ENCODE data around the gene NAV3.

Gene NAV3

DNA sequence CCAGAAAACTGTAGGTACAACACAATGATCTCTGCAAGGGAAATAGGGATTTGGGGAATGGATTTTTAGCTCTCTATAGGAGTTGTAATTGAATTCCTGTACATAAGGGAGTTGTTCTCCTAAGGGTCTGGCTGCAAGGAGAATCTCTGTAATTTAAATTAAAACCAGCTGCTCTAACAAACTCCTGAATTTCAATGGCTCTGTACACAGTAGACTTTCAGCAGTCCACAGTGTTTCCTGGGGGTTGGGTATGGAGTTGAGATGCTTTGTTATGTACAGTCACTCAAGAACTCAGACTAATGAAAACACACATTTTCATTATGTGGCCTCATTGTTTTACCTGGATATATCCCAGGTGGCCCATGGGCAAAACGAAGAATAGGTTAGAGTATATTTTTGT, 93.2 kb downstream of the NAV3 start:
- CTCF ChIA-PET: interaction anchor here (0.7 to 1.4 kb wide), 2 partner anchors 9 to 11 kb away, joined by 3 to 5 read pairs; no protein-coding TSS in a partner anchor
- POLR2A ChIA-PET: no interaction called here

DNA sequence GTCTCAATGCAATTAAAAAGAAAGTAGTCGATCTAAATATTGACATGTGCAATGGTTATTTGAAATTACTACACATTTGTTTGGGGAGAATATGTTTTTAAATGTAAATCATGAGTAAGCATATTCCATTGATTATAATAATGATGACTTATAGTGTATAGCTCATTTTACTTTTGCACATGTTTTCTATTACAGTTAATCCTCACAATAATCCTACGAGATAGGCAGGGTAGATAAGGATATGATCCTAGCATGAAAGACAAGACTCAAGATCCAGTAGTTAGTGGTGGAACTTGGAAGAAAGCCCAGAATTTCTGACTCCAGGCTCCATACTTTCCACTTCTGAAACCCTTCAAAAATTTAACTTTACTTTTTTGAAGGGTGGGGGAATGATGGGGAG, 94.0 kb downstream of the NAV3 start:
- Histone ChIP-seq H3K4me1 (ENCODE audit: control extremely low read depth in 1 of 4, control insufficient read depth in 4 of 4, insufficient read depth in 4 of 4, low read length in 3 of 4) (no peaks in the 10 kb centered on the region), H3K4me3 (ENCODE audit: control insufficient read depth in 1 of 7, extremely low read depth in 1 of 7, insufficient read depth in 4 of 7, low read depth in 2 of 7, low read length in 6 of 7) (no peak overlapping the region), H3K9me3 (ENCODE audit: control extremely low read depth in 1 of 5, control insufficient read depth in 4 of 5, insufficient read depth in 2 of 5, low read depth in 1 of 5, low read length in 4 of 5) (no peaks in the 10 kb centered on the region), H3K36me3 (ENCODE audit: control insufficient read depth in 4 of 4, insufficient read depth in 4 of 4, low read length in 3 of 4) (no peaks in the 10 kb centered on the region), H3K27me3 (replicated peaks in 2 of 5; ENCODE audit: control insufficient read depth in 4 of 5, insufficient read depth in 5 of 5, low read length in 4 of 5) (peaks cover 0 to 4% (median 0%) of the 10 kb centered on the region in 5 experiments), H3K27ac (ENCODE audit: insufficient read depth in 1 of 2, low read depth in 1 of 2, low read length in 2 of 2, poor library complexity in 1 of 2, severe bottlenecking in 2 of 2) (no peak overlapping the region)
- ChIA-PET CTCF (interaction anchor here (1.3 kb wide), 1 partner anchor 23 kb away, joined by 4 read pairs; no protein-coding TSS in a partner anchor), POLR2A (no interaction called here)
- no CpG with 5 or more reads among the region's 2 CpGs for WGBS (ENCODE audit: insufficient coverage)
- no peak for DNase-seq

More for the DNA sequence above, 93.2 kb downstream of the NAV3 start:
- DNase-seq: no peak
- Histone ChIP-seq H3K9me3 (ENCODE audit: control extremely low read depth in 1 of 5, control insufficient read depth in 4 of 5, insufficient read depth in 2 of 5, low read depth in 1 of 5, low read length in 4 of 5) (no peaks in the 10 kb centered on the region), H3K27me3 (replicated peaks in 2 of 5; ENCODE audit: control insufficient read depth in 4 of 5, insufficient read depth in 5 of 5, low read length in 4 of 5) (peaks cover 0 to 2% (median 0%) of the 10 kb centered on the region in 5 experiments), H3K36me3 (ENCODE audit: control insufficient read depth in 4 of 4, insufficient read depth in 4 of 4, low read length in 3 of 4) (no peaks in the 10 kb centered on the region), H3K4me3 (ENCODE audit: control insufficient read depth in 1 of 7, extremely low read depth in 1 of 7, insufficient read depth in 4 of 7, low read depth in 2 of 7, low read length in 6 of 7) (no peak overlapping the region), H3K4me1 (ENCODE audit: control extremely low read depth in 1 of 4, control insufficient read depth in 4 of 4, insufficient read depth in 4 of 4, low read length in 3 of 4) (no peaks in the 10 kb centered on the region), H3K27ac (ENCODE audit: insufficient read depth in 1 of 2, low read depth in 1 of 2, low read length in 2 of 2, poor library complexity in 1 of 2, severe bottlenecking in 2 of 2) (no peak overlapping the region)
- WGBS (ENCODE audit: insufficient coverage): no CpG with 5 or more reads among the region's 1 CpG

DNA sequence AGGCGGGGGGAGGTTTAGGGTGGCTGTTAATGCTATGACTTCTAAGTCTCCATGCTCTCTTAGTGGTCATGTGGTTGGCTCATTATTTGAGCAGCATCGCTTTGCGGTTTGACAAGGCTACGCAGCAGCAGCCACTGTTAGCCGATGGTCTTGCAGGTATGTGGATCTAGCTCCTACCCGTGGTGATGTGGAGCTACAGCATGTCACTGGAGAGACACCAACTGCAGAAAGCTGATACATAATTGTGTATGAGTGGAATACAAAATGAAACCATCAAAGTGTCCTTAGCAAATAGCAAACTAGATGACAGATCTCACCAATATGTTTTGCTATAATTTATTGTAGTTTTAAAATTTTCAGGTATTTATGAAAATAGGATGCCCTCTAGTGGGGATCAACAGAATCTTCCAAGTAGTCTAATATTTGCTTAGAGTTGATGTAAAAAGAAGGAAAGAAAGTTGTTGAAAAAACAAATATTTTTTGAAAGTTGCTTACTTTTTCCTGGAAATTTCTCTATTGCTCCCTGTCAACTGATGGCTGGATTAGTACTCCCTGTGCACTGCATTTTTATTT, 94.9 kb downstream of the NAV3 start:
- ChIA-PET CTCF (interaction anchor here (1.3 kb wide), 1 partner anchor 22 kb away, joined by 4 read pairs; no protein-coding TSS in a partner anchor), POLR2A (no interaction called here)
- Histone ChIP-seq H3K4me3 (ENCODE audit: control insufficient read depth in 1 of 7, extremely low read depth in 1 of 7, insufficient read depth in 4 of 7, low read depth in 2 of 7, low read length in 6 of 7) (no peak overlapping the region), H3K9me3 (ENCODE audit: control extremely low read depth in 1 of 5, control insufficient read depth in 4 of 5, insufficient read depth in 2 of 5, low read depth in 1 of 5, low read length in 4 of 5) (no peaks in the 10 kb centered on the region), H3K27me3 (replicated peaks in 2 of 5; ENCODE audit: control insufficient read depth in 4 of 5, insufficient read depth in 5 of 5, low read length in 4 of 5) (peaks cover 0 to 4% (median 0%) of the 10 kb centered on the region in 5 experiments), H3K27ac (ENCODE audit: insufficient read depth in 1 of 2, low read depth in 1 of 2, low read length in 2 of 2, poor library complexity in 1 of 2, severe bottlenecking in 2 of 2) (no peak overlapping the region), H3K4me1 (ENCODE audit: control extremely low read depth in 1 of 4, control insufficient read depth in 4 of 4, insufficient read depth in 4 of 4, low read length in 3 of 4) (no peaks in the 10 kb centered on the region), H3K36me3 (ENCODE audit: control insufficient read depth in 4 of 4, insufficient read depth in 4 of 4, low read length in 3 of 4) (no peaks in the 10 kb centered on the region)
- peak; percentile 69 to 91 (median 85) for DNase-seq
- WGBS (ENCODE audit: insufficient coverage): 4% methylated on average over 4 of the region's 6 CpGs

- Histone ChIP-seq H3K27ac (ENCODE audit: insufficient read depth in 1 of 2, low read depth in 1 of 2, low read length in 2 of 2, poor library complexity in 1 of 2, severe bottlenecking in 2 of 2) (no peak overlapping the region), H3K4me1 (ENCODE audit: control extremely low read depth in 1 of 4, control insufficient read depth in 4 of 4, insufficient read depth in 4 of 4, low read length in 3 of 4) (no peaks in the 10 kb centered on the region), H3K27me3 (replicated peaks in 2 of 5; ENCODE audit: control insufficient read depth in 4 of 5, insufficient read depth in 5 of 5, low read length in 4 of 5) (peaks cover 0 to 4% (median 0%) of the 10 kb centered on the region in 5 experiments), H3K9me3 (ENCODE audit: control extremely low read depth in 1 of 5, control insufficient read depth in 4 of 5, insufficient read depth in 2 of 5, low read depth in 1 of 5, low read length in 4 of 5) (no peaks in the 10 kb centered on the region), H3K36me3 (ENCODE audit: control insufficient read depth in 4 of 4, insufficient read depth in 4 of 4, low read length in 3 of 4) (no peaks in the 10 kb centered on the region), H3K4me3 (ENCODE audit: control insufficient read depth in 1 of 7, extremely low read depth in 1 of 7, insufficient read depth in 4 of 7, low read depth in 2 of 7, low read length in 6 of 7) (no peak overlapping the region)
- ChIA-PET CTCF (no interaction called here), POLR2A (no interaction called here)
- WGBS (ENCODE audit: insufficient coverage): 100% methylated on average over 5 of the region's 8 CpGs
- DNase-seq: no peak
Observed at GRCh38 chr12:77928078-77928477, 97.4 kb downstream of the NAV3 start.

DNA sequence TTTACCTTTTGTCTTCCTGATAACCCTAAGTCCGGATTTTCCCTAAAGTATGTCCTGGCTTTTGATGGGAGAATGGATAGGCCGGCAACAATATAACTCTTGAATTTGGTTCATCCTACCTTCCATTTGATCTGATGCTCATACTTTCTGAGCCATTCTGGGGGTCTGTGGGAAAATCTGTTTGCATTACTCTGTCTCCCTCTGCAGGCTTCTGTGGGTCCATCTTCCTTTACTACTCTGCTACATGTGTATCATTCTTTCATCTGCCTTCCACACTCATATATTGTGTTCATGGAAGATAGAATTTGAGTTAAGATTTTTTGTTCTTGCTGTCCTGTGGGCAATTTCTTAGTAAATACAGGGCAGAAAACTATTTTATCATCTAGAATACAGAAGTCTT, 101.5 kb downstream of the NAV3 start:
- Histone ChIP-seq H3K27me3 (replicated peaks in 2 of 5; ENCODE audit: control insufficient read depth in 4 of 5, insufficient read depth in 5 of 5, low read length in 4 of 5) (peaks cover 0 to 2% (median 0%) of the 10 kb centered on the region in 5 experiments), H3K36me3 (ENCODE audit: control insufficient read depth in 4 of 4, insufficient read depth in 4 of 4, low read length in 3 of 4) (no peaks in the 10 kb centered on the region), H3K4me3 (ENCODE audit: control insufficient read depth in 1 of 7, extremely low read depth in 1 of 7, insufficient read depth in 4 of 7, low read depth in 2 of 7, low read length in 6 of 7) (no peak overlapping the region), H3K27ac (ENCODE audit: insufficient read depth in 1 of 2, low read depth in 1 of 2, low read length in 2 of 2, poor library complexity in 1 of 2, severe bottlenecking in 2 of 2) (no peak overlapping the region), H3K4me1 (ENCODE audit: control extremely low read depth in 1 of 4, control insufficient read depth in 4 of 4, insufficient read depth in 4 of 4, low read length in 3 of 4) (no peaks in the 10 kb centered on the region), H3K9me3 (ENCODE audit: control extremely low read depth in 1 of 5, control insufficient read depth in 4 of 5, insufficient read depth in 2 of 5, low read depth in 1 of 5, low read length in 4 of 5) (no peaks in the 10 kb centered on the region)
- DNase-seq: no peak
- POLR2A ChIA-PET: no interaction called here
- 94% methylated on average over 2 of the region's 2 CpGs for WGBS (ENCODE audit: insufficient coverage)
- CTCF ChIA-PET: interaction anchor here (1.5 kb wide), 1 partner anchor 9 kb away, joined by 5 read pairs; no protein-coding TSS in a partner anchor

DNA sequence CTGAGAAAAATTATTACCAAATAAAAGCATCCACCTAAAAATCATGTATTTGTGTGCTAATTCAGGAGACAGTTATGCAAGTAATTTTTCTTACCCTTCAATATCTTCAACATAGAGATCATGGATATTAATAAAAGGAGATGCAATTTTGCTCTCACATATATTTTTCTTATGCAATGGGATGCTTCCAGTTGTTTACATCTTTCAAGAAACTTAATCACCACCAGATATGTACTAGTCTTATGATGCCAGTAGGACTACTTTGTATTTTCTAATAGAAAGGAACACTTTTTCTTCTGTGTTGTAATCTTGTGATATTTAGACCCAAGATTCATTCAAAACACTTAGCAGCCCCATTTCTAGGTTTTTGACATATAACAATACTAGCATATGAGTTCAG, 107.6 kb downstream of the NAV3 start:
- H3K36me3 ChIP-seq (ENCODE audit: control insufficient read depth in 4 of 4, insufficient read depth in 4 of 4, low read length in 3 of 4): no peaks in the 10 kb centered on the region
- H3K4me3 ChIP-seq (ENCODE audit: control insufficient read depth in 1 of 7, extremely low read depth in 1 of 7, insufficient read depth in 4 of 7, low read depth in 2 of 7, low read length in 6 of 7): no peak overlapping the region
- DNase-seq: no peak
- H3K4me1 ChIP-seq (ENCODE audit: control extremely low read depth in 1 of 4, control insufficient read depth in 4 of 4, insufficient read depth in 4 of 4, low read length in 3 of 4): no peaks in the 10 kb centered on the region
- ChIA-PET POLR2A (no interaction called here), CTCF (no interaction called here)
- no peaks in the 10 kb centered on the region for H3K9me3 ChIP-seq (ENCODE audit: control extremely low read depth in 1 of 5, control insufficient read depth in 4 of 5, insufficient read depth in 2 of 5, low read depth in 1 of 5, low read length in 4 of 5)
- H3K27me3 ChIP-seq (replicated peaks in 2 of 5; ENCODE audit: control insufficient read depth in 4 of 5, insufficient read depth in 5 of 5, low read length in 4 of 5): no peaks in the 10 kb centered on the region
- H3K27ac ChIP-seq (ENCODE audit: insufficient read depth in 1 of 2, low read depth in 1 of 2, low read length in 2 of 2, poor library complexity in 1 of 2, severe bottlenecking in 2 of 2): no peak overlapping the region

- no peak overlapping the region for H3K4me3 ChIP-seq (ENCODE audit: control insufficient read depth in 1 of 7, extremely low read depth in 1 of 7, insufficient read depth in 4 of 7, low read depth in 2 of 7, low read length in 6 of 7)
- 100% methylated on average over 1 of the region's 1 CpG for WGBS (ENCODE audit: insufficient coverage)
- POLR2A ChIA-PET: no interaction called here
- CTCF ChIA-PET: no interaction called here
- no peaks in the 10 kb centered on the region for H3K36me3 ChIP-seq (ENCODE audit: control insufficient read depth in 4 of 4, insufficient read depth in 4 of 4, low read length in 3 of 4)
- no peaks in the 10 kb centered on the region for H3K9me3 ChIP-seq (ENCODE audit: control extremely low read depth in 1 of 5, control insufficient read depth in 4 of 5, insufficient read depth in 2 of 5, low read depth in 1 of 5, low read length in 4 of 5)
- DNase-seq: no peak
- no peak overlapping the region for H3K27ac ChIP-seq (ENCODE audit: insufficient read depth in 1 of 2, low read depth in 1 of 2, low read length in 2 of 2, poor library complexity in 1 of 2, severe bottlenecking in 2 of 2)
- no peaks in the 10 kb centered on the region for H3K27me3 ChIP-seq (replicated peaks in 2 of 5; ENCODE audit: control insufficient read depth in 4 of 5, insufficient read depth in 5 of 5, low read length in 4 of 5)
- no peaks in the 10 kb centered on the region for H3K4me1 ChIP-seq (ENCODE audit: control extremely low read depth in 1 of 4, control insufficient read depth in 4 of 4, insufficient read depth in 4 of 4, low read length in 3 of 4)
Observed at GRCh38 chr12:77940011-77940423, 109.3 kb downstream of the NAV3 start.
